RPMI7951 (cell line): ENCODE measurements around the gene OGFRL1. TPM values are rescaled to one million over a fixed set of nuclear protein-coding genes. Genes with fewer than 3 reads are reported as not detected.
"Not testable (repeated sequence)": the region's sequence is repeated elsewhere in the genome, so short reads cannot be mapped to it uniquely, and the experiment has no call there.

Experiments used
- DNase-seq: peaks from one replicate; pipeline ENCODE4 v3.0.0-alpha.2; 2012; ENCODE audit warnings: low read depth
- total RNA-seq: library from RNA; depleted of rRNA; stranded (reverse); fragments of >200 nt; shearing (Covaris generic); gene quantifications from 2 replicates; pipeline ENCODE4 v1.2.3, GENCODE V29; 2014; rRNA removed

The OGFRL1 gene
- 8.4 and 9.5 TPM in 2 replicates for total RNA-seq

DNA sequence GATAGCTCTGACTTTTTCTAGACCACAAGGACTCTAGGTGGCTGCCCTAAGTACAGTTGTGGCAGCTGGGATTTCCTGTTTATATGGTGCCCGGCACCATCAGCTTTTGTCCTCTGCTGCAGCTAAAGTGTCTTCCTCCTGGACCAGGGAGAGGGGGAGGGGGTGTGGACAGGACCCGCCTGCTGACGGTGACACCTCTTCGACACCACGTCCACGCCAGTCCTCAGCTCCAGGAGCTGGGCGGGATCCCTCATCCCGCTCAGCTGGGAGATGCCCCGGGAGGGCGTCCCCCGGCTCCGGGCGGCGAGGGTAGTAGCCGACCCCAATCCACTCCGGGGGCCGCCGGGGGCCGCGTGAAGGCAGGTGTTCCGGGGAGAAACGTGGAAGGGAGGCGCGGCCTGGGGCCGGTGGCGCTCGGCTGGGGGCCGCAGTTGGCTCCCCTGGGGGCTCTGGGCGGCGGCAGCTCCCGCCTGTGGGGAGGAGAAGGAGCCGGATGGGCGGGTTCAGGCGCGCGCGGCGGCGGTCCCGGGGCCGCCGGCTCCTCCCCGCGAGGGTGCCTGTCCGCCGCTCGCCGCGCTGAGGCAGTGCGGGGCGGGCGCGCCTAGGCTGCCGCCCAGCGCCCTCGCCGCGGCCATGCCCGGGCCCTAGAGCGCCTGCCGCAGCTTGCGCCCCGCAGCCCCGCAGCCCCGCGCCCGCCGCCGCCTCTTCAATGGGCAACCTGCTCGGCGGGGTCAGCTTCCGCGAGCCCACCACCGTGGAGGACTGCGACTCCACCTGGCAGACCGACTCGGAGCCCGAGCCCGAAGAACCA lies at the start of gene OGFRL1:
OGFRL1 (plus strand) TSS at position 584 of the 811 bp plus-strand sequence; CDS start at position 710, 126 bp downstream.
- peak; percentile 83 for DNase-seq

DNA sequence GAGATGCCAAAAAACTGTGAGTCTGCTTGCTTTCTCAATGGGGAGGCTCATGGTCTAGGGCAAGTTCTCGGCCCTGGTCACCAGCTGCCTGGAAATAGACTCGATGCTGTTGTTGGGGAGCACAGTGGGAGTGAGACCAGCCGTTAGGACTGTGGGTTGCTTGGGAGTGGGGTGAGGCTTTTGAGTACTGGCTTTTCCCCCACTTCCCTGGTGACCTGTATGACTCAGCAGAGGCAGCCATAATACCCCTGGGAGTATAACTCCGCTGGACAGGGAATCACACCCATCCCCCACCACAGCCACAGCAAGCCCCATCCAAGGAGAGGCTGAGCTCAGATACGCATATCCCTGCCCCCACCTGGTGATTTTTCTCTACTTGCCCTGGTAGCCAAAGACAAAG lies 48.9 kb upstream of the OGFRL1 start:
- peak; percentile 52 for DNase-seq

DNA sequence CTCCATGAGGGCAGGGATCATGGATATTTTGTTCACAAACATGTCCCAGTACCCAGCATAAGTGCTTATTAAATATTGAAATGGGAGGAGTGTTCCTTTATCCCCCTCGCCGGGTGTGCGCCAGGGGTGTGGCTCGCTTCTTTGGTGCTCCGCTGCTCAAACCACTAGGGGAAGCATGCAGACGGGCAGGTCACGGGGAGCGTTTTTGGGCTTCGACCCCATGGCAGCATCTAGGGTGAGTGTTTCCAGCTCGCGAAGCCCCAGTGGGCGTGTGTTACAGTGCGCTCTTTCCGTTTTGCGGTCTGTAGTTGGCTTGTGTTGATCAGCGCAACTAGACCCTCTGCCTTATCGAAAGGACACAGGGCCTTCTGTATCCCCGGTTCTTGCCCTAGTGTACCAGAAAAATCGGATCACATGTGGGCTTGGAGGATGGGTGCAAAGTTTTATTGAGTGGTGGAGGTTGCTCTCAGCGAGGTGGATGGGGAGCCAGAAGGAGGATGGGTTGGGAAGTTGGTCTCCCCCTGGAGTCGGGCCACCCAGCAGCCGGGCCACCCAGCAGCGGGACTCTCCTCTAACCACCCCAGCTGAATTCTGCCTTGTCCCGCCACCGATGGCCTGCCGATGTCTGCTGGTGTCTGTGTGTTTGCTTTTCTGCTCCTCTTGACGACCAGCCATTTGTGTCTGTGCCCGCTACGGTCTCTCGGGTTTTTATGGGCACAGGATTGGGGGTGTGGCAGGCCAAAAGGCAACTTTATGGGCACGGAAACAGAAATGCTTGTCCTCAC lies 43.2 kb upstream of the OGFRL1 start:
- DNase-seq: no peak

DNA sequence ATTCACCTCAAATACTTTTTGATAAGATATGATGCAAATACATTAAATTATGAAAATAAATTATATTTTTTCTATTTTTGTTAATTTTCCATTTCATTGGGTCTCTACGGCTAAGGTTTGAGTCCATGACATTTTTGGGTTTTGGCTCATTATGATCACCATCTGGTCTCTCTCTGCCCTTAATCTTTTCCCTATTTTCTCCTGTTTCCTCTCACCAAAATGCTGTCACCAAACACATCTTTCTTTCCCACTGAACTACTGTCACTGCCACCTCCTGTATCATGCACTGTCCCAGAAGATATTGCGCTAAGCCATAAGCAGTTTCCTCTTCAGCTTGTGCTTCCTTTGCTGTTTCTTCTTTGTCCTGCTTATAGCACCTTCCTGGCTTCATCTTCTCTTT lies 42.0 kb upstream of the OGFRL1 start:
- no peak for DNase-seq

DNA sequence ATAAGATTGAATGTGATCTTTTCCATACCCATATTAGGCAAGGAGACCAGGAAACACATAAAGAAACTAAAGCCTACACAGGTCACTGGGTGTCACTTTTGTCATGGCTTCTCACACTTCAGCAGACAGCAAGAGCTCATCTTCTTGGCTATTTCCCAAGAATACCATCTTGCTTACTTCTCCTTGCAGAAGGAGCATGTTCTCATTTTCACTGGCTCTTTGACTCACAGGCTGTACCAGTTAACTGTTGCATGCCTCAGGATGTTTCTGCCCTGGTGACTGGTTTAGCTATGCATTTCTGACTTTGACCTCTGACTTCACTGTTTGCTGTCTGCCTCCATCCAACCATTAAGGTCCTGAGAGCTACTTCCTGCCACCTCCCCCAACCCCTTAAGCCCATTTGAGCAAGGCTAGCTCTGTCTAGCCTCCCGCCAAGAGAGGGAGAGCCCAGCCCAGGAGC lies 40.3 kb upstream of the OGFRL1 start:
- DNase-seq: peak; percentile 90

DNA sequence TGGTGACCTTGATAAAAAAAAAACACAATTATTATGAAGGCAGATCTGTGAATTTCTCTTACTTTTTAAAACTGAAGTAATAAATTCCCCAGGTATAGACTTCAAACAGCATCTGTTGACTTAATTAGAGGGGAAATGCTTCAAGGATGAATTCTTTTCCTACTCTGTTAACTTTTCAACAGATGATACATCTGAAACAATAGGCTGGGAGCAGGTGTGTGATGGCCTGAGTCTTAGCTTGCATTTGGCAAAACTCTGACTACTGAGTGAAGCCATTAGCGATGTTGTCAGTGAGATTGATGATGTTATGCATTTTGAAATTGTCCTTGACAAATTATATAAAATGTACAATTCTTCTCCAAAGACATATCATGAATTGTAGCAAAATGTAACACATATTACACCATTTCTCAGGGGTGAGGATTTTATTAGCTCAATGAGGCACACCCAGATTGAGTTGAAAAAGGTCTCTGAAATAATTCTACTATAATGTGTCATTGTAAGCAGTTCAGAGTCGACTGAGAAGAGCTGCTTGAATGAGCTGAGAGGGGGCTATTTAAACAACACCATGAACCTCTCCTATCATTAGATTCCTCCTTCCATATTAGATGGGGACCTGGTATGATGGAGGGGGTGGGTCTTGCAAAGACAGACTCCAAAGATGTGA lies 39.6 kb upstream of the OGFRL1 start:
- DNase-seq: no peak

DNA sequence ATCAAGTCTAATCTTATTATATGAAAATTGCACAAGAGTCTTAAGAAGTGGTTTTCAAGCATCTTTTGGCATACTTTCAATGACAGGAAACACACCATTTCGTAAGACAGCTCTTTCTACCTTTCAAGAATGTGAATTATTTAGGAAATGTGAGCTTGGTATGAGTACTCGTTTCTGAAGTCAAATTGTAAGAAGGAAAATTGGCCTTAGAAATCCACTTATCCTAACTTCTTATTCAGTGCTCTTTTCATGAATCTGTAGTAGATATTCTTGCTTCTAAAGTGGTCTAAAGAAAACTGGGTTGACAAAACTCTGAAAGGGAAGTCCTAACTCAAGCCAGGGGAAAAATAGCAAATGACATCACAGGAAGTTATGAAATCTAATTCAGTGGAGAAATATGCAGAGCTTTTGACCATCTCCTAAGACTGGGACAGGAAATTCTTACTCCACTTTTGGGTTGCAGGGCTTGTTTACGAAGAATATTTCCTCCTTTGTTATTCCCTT lies 38.5 kb upstream of the OGFRL1 start:
- peak; percentile 60 for DNase-seq

DNA sequence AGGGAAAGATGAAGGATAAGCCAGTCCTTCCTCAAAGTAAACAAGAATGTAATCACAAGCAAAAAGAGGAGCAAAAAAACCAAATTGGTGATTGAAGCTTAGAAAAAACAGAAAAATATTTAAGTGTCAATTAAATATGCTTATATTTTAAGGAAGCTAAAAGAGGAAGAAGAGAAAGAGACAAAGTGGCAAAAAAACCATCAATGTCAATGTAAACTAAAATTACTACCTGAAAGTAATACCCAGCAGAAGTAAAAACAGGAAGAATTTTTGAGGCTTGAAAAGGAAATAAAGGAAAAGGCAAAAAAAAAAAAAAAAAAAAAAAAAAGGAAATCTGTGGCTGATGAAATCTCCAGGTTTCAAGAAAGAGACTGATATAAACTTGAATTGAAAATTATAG lies 36.2 kb upstream of the OGFRL1 start:
- DNase-seq: no peak

DNA sequence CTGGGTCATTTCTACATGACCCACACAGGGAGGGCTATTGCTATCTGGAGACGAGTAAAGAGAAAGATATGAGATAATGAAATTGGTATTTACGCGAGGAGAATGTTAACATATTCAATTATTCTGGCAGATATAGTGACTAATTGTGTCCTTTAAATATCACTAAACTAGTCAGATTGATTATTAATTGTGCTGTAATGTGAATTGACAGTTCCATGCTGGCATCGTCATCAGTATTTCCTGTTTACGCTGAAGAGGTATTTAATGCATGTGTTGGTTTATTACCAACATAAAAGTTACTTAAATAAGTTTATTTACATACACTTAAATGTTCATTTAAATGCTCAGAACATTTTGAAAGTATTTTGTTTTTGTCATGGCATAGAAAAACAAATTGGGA lies 35.7 kb upstream of the OGFRL1 start:
- DNase-seq: no peak

DNA sequence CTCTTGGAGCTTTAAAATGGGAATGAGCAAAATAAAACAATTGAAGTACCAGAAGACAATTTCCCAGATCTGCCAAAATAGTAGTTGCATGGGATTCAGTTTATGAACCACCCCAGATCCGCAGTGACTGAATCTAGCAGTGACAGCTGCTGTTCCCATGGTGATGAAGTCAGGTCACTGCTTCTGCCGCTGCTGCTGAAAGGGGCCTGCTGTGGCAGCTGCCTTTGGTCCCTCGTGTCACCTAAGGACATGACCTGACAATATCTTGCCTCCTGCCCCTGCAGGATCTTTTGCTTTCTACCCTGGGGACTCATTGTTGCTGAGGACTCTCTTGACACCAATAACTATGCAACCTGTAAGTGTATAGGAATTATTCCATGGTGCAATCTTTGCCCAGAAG lies 34.3 kb upstream of the OGFRL1 start:
- DNase-seq: no peak

DNA sequence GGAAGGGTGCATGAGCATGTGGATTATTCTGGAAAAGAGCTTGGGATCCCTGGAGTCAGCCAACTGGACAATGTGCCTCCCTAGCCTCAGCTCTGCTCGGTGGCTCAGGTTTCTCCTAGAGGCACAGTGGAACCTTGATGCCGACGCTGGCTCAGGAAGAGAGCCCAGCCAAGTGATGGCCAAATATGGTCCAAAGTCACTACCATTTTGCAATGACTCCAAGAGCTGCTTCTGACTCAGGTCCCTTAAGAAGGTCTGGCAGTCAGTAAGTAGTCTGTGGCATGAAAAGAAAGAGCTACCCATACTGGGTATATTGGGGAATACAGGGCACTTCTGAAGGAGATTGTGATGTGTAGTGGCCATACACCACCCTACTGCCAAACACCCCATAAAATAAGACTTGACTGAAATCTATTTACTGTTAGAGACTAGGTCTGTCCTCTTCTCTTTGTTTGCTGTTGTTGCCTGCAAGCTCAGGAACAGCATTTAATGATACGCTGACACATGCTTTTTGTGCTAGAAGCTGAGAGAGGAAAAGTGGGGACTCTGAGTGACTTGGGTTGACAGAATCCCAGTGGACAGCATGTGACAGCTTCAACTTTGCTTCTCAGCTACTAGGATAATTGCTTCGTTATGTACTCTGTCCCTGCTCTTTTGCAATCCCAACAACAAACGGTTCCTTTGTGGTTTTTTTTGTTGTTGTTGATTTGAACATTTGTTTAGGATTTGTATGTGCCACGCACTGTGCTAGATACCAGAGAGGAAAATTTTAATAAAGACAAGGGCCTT lies 30.3 kb upstream of the OGFRL1 start:
- peak; percentile 66 for DNase-seq

DNA sequence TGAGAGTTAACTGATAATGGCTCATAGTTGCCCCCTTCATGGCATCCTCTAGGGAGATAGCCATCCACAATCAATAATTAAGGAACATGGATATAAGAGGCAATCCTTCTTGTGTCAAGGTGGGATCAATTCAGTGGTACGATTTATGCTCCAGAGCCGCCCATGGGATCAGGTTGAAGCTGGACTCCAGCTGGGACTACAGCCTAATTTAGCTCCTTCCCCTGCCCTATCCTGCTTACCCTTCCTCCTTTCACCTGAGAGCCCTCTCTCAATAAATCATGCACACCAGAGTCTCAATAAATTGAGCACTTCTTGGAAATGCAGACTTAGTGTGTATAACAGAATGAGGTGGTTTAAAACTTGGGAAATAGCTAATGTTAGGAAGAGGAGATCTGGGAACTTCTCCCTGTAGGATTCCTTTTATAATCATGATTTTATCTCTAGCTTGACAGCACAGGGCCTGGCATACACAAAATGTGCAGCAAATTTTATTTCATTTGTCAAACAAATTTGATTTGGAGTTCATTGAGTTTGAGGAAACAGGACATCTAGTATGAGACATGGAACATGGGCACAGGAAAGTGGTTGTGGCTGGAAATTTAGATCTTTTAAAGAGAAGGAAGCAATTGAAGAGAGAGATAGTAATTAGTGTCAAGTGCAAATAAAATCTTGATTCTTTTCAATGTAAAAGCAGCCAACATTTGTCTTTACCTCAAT lies 28.6 kb upstream of the OGFRL1 start:
- DNase-seq: no peak

DNA sequence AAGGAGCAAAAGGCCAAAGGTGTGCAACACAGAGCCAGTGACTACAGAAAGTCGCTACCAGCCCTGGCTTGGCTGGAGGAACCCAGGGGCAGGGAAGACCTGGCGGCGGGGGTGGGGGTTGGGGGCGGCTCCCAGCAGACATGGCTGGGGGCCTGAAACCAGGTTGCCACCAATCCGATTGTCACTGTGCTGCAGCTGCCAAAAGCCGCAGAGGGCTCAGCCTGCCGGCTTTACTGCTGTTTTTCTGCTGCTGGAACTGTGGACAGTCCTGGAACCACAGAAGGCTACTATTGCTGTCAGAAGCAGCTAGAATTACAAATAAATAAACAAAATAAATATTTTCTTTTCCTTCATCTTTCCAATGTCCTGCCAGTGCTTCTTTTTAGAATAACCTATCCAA lies 25.7 kb upstream of the OGFRL1 start:
- no peak for DNase-seq

DNA sequence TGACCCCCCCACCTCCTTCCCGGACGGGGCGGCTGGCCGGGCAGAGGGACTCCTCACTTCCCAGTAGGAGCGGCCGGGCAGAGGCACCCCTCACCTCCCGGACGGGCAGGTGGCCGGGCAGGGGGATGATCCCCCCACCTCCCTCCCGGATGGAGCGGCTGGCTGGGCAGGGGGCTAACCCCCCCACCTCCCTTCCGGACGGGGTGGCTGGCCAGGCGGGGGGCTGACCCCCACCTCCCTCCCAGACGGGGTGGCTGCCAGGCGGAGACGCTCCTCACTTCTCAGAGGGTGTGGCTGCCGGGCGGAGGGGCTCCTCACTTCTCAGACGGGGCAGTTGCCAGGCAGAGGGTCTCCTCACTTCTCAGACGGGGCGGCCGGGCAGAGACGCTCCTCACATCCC lies 22.2 kb upstream of the OGFRL1 start:
- not testable (repeated sequence) for DNase-seq

DNA sequence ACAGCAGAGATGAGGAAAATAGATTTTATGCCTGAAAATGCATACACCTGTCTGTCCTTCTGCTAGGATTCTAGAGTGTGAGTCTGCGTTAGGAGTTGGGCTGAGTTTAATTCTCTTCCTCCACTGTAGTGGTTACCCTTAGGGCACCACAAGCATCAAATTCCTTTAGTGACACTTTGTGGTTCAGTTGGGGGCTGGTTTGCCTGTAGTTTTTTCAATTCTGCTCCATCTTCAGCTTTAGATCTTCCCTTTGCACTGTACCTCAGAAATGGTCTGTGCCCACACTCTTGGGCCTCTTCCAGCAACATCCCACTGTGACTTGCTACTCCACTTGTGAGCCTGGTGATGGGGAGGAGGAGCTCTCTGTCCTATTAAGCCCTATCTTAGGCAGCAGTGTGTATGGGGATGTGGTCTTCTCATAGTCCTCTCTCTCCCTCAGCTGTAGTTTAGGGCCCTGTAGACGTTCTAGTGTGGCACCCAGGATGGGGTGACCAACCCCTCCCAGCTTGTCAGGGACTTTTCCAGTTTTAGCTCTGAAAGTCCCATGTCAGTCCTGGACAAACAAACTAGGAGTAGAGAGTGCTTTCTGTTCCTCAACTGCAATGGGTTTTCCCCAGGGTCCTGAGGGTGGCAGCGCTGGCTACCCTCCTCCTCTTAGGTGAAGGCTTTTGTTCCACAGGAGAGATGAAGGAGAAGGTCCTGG lies 19.7 kb upstream of the OGFRL1 start:
- peak; percentile 80 for DNase-seq

DNA sequence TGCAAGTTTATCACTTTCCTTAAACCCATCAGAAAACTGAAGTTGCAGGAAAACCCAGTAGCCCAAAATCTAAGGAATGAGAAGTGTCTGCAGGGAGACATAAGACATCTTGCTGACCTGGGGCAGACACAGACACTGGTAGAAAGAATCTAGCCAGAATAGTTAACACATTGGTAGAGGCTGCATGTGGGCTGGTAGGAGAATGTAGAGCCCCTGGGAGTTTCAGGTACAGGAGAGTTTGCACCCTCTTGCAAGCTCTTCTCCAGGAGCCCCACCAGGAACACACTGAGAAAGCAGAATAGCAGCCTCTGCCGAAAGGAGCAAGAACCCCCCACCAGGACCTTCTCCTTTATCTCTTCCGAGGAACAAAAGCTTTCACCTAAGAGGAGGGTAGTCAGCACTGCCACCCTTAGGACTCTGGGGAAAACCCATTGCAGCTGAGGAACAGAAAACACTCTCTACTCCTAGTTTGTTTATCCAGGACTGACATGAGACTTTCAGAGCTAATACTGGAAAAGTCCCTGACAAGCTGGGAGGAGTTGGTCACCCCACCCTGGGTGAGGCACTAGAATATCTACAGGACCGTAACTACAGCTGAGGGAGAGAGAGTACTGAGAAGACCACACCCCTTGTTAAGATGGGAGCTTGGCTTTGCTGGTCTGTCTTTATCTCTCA lies 10.5 kb upstream of the OGFRL1 start:
- no peak for DNase-seq

DNA sequence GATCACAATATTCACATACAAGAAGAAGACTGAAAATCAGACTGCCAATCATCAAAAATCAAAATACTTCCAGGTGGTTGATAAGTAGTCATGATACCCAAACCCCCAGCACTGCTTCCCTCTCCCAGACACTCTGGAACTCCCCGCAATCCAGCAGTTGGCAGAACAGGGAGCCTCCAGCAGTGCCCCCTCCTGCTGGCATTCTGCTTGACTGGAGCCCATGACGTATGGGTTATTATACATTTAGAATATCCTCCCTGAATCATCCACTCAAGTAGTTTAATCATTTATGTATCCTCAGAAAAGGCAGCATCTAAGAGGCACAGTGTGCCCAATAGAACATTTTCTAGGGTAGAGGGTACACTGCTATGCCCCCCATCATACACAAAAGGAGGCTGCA lies 9.3 kb upstream of the OGFRL1 start:
- DNase-seq: no peak

DNA sequence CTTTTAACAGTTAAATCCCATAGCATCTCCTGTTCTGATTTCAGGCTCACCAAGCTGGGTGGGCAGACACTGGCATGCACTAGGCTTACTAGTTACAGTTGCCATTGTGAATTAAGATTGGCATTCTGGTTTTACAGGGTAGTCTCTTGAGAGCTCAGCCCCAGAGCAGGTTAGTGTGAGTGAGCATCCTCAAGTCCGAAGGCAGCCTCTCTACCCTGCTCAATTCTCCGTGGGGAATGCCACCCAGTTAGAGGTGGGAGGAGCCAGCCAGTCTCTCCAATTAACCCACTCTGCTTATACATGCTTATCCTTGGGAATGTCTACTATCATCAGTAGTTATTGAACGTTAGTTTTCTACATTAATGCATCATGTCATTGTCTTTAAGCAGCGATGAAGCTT lies 8.9 kb upstream of the OGFRL1 start:
- DNase-seq: no peak

DNA sequence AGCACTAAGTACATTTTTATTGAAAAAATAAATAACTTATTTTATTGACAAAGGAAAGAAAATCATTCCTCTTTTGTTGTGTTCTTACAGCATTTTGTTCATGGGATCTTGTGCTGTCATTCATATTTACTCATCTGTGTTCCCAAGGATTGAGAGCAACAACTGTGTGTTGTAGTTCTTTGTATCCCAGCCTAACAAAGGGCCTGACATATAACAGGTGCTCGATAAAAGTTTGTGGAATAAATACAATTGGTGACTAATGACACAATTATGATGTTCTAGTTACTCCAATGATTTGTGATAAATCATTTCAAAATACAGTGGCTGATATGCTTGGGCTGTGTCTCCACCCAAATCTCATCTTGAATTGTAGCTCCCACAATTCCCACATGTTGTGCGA lies 7.9 kb upstream of the OGFRL1 start:
- DNase-seq: no peak

DNA sequence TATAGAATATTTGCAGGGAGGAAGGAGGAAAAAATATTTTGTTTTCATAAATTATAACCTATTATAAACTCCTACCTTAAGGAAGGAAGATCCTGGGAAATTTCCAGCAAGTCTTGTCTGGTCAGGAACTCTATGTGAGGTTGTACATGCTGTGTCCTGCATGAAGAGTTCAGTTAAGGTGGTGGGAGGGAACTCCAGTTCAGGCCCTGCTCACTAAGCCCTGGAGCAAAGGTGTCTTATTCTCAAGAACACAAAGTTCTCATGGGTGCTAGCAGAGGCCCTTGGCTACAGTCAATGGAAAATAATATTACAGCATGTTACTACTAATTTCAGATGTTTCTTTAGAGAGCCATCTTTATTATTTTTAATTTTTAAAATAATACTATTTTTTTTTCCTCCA lies 3.8 kb upstream of the OGFRL1 start:
- DNase-seq: no peak
